Renal cortex interstitium (tissue), 11 donors: ENCODE results near the gene ANKEF1. TPM values are rescaled to one million over a fixed set of nuclear protein-coding genes. Genes with fewer than 3 reads are reported as not detected.
"Not testable (repeated sequence)": the region's sequence is repeated elsewhere in the genome, so short reads cannot be mapped to it uniquely, and the experiment has no call there.

Experiments used
- DNase-seq, 11 donors: peaks; one replicate each; pipeline ENCODE4 v3.0.0-alpha.2; 2013; ENCODE audit warnings: low read depth in 9 of 11, low spot score in 4 of 11; ENCODE audit errors: extremely low read depth in 1 of 11
- polyA plus RNA-seq, 3 donors: library from polyadenylated mRNA; unstranded; fragments of 120-200 nt; gene quantifications; one replicate each; pipeline ENCODE4 v1.2.1, GENCODE V29; 2013; ENCODE audit not compliant: insufficient read length in 3 of 3

Gene ANKEF1
- polyA plus RNA-seq, 3 donors, result 7.2 to 10.2 (median 7.3) TPM

GRCh38 chr20:10014431-10014830 is 20.4 kb upstream of the ANKEF1 start:
- DNase-seq, result no peak

- no peak for DNase-seq
These were observed 13.8 kb upstream of the ANKEF1 start for GRCh38 chr20:10020937-10021336.

- no peak for DNase-seq
These were observed 12.2 kb upstream of the ANKEF1 start for GRCh38 chr20:10022625-10023024.

- DNase-seq, result no peak
These were observed 10.9 kb upstream of the ANKEF1 start for GRCh38 chr20:10023911-10024310.

DNA sequence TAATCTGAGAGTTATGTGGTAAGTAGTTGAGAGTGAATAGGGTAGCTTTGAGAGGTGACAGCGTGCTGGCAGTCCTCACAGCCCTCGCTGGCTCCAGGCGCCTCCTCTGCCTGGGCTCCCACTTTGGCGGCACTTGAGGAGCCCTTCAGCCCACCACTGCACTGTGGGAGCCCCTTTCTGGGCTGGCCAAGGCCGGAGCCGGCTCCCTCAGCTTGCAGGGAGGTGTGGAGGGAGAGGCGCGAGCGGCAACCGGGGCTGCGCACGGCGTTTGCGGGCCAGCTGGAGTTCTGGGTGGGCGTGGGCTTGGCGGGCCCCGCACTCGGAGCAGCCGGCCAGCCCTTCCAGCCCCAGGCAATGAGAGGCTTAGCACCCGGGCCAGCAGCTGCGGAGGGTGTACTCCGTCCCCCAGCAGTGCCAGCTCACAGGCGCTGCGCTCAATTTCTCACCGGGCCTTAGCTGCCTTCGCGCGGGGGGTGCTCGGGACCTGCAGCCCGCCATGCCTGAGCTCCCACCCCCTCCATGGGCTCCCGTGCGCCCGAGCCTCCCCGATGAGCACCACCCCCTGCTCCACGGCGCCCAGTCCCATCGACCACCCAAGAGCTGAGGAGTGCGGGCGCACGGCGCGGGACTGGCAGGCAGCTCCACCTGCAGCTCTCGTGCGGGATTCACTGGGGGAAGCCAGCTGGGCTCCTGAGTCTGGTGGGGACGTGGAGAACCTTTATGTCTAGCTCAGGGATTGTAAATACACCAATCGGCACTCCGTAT is 3.2 kb upstream of the ANKEF1 start:
- DNase-seq, result not testable (repeated sequence)

GRCh38 chr20:10032269-10032668 is 2.5 kb upstream of the ANKEF1 start:
- DNase-seq, result not testable (repeated sequence)

DNA sequence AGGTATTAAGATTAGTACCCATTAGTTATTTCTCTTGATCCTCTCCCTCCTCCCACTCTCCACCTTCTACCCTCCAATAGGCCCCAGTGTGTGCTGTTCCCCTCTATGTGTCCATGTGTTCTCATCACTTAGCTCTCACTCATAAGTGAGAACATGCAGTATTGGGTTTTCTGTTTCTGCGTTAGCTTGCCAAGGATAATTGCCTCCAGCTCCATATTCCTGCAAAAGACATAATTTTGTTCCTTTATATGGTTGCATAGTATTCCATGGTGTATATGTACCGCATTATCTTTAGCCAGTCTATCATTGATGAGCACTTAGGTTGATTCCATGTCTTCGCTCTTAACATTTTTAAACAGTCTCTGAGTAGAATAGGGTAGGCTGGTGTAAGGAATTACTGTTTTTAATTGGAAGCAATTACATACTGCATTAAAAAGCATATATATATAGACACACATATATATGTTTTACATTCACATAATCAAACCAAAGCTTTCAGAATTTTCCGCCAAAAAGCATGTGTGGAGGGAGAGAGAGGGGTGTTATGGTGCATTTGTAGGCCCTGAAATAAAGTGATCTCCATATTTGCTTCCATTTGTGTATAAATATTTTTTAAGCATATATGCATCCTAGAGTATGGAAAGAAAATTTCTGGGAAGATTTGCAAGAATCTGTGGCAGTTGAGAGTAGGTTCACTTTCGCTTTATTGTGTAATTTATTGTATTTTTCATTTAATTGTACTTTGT is 709 bp upstream of the ANKEF1 start:
- no peak for DNase-seq

- not testable (repeated sequence) for DNase-seq
These were observed 1.5 kb downstream of the ANKEF1 start for GRCh38 chr20:10036321-10036720.

- no peak for DNase-seq
These were observed 5.5 kb downstream of the ANKEF1 start for GRCh38 chr20:10040070-10040975.

DNA sequence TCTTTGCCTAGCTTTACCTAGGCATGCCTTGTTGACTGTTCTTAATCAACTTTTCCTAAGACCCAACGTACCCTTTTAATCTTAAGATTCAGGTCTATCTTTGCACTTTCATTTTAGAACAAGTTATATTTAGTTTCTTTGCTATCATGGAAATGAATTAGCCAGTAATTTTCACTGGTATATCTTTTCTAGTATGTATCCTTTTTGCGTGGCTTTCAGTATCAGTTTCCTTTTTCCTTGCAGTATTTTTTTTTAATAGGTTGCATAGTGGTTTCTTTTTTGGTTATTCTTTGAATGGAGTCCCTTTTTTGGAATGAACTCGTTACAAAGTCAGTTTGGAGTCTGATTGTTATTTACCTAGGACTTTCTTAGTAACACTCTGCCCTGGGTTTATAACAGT is 7.3 kb downstream of the ANKEF1 start:
- no peak for DNase-seq

DNA sequence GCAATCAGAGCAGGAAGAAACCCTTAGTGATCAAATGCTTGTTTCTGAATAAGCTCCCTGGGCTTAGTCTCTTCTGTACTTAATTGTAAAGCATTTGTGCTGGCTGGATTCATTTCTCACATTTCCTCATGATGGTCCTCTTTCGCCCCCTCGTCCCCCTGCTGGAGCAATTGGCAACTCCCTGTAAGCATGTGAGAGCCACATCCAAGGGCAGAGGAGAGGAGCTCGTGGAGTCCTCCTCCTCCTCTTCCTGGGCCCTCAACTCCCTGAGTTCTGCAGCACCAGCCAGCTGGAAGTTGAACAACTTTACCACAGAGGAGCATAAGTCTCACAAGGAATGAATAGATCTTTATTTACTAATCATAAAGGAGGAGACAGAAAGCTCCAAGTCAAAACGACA is 12.6 kb downstream of the ANKEF1 start:
- DNase-seq, result no peak

DNA sequence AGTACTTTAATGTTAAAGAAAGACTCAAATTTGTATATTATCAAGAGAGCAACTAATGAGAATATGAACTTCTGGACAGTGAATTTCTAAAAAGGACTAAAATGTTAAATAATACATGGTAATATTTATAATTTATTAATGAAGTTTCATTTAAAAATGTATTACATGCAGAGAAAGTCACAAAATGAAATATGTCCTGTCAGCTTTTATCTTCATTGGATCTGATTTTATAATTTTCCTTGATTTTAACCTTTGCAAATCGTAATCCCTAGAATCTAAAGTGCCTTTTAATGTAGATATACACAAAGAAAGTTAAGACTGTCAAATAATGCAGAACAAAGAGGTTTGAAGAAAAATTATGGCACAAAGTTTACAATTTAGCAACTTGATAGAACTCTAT is 16.4 kb downstream of the ANKEF1 start:
- no peak for DNase-seq

GRCh38 chr20:10059006-10059405 is 24.2 kb downstream of the ANKEF1 start:
- no peak for DNase-seq

DNA sequence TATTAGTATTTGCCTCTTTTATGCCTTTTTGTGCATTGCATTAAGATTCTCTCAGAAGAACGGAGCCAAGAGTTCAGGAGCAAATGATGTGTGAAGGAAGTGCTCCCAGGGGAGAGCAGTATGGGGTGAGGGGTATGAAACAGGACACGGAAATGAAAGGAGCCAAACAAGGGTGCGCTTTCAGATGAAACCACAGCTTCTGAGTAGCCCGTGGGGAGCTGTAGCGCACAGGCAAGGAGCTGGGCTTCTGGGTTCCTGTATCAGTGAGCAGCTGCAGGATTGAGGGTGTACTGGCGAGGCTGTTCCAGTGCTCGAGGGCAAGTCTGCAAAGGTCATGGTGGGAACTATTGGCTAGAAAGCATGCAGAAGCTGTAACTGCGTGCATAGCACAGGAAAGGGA is 25.4 kb downstream of the ANKEF1 start:
- DNase-seq, result no peak

DNA sequence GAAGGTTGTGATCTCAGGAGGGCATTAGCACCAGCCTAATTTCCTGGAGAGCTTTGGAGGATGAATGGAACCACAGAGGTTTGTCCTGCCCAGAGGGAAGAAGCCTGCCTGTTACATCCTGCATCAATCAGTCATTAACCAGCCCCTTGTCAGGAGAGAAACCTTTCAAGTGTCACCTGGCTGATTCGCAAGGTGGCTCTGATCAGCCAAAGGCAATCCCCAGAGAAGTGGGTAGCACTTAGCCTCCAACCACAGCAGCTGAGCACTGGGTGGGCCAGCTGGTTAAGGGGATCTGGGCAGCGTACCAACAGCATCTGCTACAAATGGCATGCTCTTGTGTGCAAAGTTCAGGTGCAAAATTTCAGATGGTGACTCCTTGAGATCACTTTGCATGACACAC is 26.9 kb downstream of the ANKEF1 start:
- no peak for DNase-seq

DNA sequence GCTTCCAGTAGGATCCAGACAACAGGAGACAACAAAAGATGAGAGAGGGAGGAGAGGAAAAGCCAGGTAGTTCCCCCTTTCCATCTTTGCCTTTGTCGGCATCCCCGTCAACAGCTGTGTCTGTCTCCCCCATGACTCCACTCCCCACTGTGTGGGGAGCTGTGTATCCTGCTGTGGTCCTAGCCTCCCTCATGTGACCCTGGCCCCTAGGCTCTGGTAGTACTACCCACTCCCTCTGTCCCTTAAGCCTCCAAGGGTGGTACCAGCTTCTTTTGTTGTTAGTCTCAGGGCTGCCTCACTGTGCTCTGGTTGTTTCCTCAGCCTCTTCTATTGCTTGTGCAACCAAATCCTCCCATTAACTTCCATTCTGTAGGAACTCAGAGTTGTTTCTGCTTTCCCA is 28.7 kb downstream of the ANKEF1 start:
- no peak for DNase-seq

- DNase-seq, result no peak
These were observed 29.8 kb downstream of the ANKEF1 start for GRCh38 chr20:10064611-10065010.

DNA sequence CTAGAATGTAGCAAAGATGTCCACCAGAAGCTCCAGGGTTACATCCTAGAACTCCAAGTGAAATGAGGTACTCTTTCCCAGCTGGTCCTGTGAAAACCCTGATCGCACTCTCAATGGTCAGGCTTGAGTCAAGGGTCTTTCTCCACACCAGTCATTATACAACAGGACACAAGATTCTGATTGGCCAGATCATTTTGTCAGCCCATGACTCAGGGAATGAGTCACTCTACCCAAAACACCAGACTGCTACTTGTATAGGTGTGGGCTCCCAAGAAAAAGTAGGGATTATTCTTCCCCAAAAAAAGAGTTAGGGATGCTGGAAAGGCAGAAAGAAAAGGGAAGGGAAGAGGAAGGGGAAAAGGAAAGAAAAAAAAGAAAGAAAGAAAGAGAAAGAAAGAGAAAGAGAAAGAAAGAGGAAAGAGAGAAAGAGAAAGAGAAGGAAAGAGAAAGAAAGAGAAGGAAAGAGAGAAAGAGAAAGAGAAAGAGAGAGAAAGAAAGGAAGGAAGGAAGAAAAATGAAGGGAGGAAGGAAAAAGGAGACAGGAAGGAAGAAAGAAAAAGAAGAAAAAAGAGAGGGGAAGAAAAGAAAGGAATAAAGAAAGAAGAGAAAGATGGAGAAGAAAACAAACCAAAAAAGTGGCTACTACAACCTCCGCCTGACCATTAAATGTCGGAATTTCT is 30.5 kb downstream of the ANKEF1 start:
- no peak for DNase-seq

DNA sequence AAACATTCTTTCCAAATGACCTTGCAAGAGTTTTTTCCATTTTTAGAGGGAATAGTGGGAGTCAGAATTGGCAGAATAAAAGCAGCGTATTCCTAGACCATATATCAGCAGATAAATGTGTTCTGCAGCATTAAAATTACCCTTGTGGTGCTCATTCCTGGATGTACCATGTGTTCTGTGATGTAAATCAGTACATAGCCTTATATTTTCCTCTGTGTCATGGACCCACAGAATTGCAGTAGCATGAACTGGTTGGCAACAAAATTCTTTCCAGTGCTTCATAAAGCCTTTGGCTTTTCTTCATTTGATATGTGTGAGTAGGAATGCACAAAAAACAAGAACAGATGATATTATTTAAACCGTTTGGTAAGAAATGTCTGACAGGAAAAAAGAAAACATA is 32.5 kb downstream of the ANKEF1 start:
- no peak for DNase-seq
